H9 (cell line): ENCODE data around the gene CALY. TPM values are rescaled to one million over a fixed set of nuclear protein-coding genes. Genes with fewer than 3 reads are reported as not detected.

Experiments
- DNase-seq: peaks from one replicate; pipeline ENCODE4 v3.0.0-alpha.2; 2017
- H2AFZ ChIP-seq: one replicate; pipeline ENCODE4 v1.6.1; 2013; ENCODE audit warnings: mild to moderate bottlenecking, low read length, control low read depth, moderate library complexity
- H2AK5ac ChIP-seq: 2 replicates; pipeline ENCODE4 v1.6.1; 2013; ENCODE audit warnings: low read length, control low read depth, mixed read lengths; ENCODE audit not compliant: insufficient read length
- H2BK120ac ChIP-seq: one replicate; pipeline ENCODE4 v1.6.1; 2013; ENCODE audit warnings: low read depth, mild to moderate bottlenecking, low read length, control low read depth, inconsistent platforms; ENCODE audit not compliant: poor library complexity, severe bottlenecking
- H2BK12ac ChIP-seq: 2 replicates; pipeline ENCODE4 v1.6.1; 2013; ENCODE audit warnings: low read length, control low read depth, mixed read lengths, low read depth; ENCODE audit not compliant: insufficient read length
- H2BK15ac ChIP-seq: 2 replicates; pipeline ENCODE4 v1.6.1; 2013; ENCODE audit warnings: low read depth, low read length, control low read depth
- H2BK20ac ChIP-seq: one replicate; pipeline ENCODE4 v1.6.1; 2013; ENCODE audit warnings: low read depth, mild to moderate bottlenecking, low read length, control low read depth, inconsistent platforms; ENCODE audit not compliant: poor library complexity, severe bottlenecking
- H2BK5ac ChIP-seq: 2 replicates; pipeline ENCODE4 v1.6.1; 2013; ENCODE audit warnings: low read length, control low read depth, mixed read lengths; ENCODE audit not compliant: insufficient read length
- H3K14ac ChIP-seq: 2 replicates; pipeline ENCODE4 v1.6.1; 2013; ENCODE audit warnings: low read length, control low read depth; ENCODE audit not compliant: insufficient read depth
- H3K18ac ChIP-seq: 2 replicates; pipeline ENCODE4 v1.6.1; 2013; ENCODE audit warnings: low read depth, mild to moderate bottlenecking, mixed read lengths, low read length, control low read depth; ENCODE audit not compliant: insufficient read length
- H3K23ac ChIP-seq: 2 replicates; pipeline ENCODE4 v1.6.1; 2013; ENCODE audit warnings: low read length, control low read depth, mixed read lengths, low read depth; ENCODE audit not compliant: insufficient read length
- H3K23me2 ChIP-seq: 2 replicates; pipeline ENCODE4 v1.6.1; 2013; ENCODE audit warnings: low read depth, mild to moderate bottlenecking, mixed read lengths, low read length, control low read depth; ENCODE audit not compliant: insufficient read length, poor library complexity, severe bottlenecking
- H3K27ac ChIP-seq: 2 replicates; pipeline ENCODE4 v1.5.1; 2013; ENCODE audit warnings: low read length, control low read depth, mixed read lengths, low read depth; ENCODE audit not compliant: insufficient read length
- H3K27me3 ChIP-seq: 2 replicates; pipeline ENCODE4 v1.6.1; 2013; ENCODE audit warnings: low read length, control low read depth, inconsistent platforms; ENCODE audit not compliant: insufficient read depth
- H3K4ac ChIP-seq: 2 replicates; pipeline ENCODE4 v1.6.1; 2013; ENCODE audit warnings: low read depth, mild to moderate bottlenecking, control low read depth, inconsistent platforms, low read length, moderate library complexity
- H3K4me1 ChIP-seq: 2 replicates; pipeline ENCODE4 v1.6.1; 2013; ENCODE audit warnings: low read length, control low read depth, inconsistent platforms; ENCODE audit not compliant: insufficient read depth
- H3K4me2 ChIP-seq: 2 replicates; pipeline ENCODE4 v1.6.1; 2013; ENCODE audit warnings: low read length, control low read depth, mixed read lengths; ENCODE audit not compliant: insufficient read length, insufficient read depth
- H3K56ac ChIP-seq: 2 replicates; pipeline ENCODE4 v1.6.1; 2013; ENCODE audit warnings: low read depth, mild to moderate bottlenecking, mixed read lengths, low read length, control low read depth; ENCODE audit not compliant: insufficient read length
- H3K79me1 ChIP-seq: 2 replicates; pipeline ENCODE4 v1.6.1; 2013; ENCODE audit warnings: low read depth, mild to moderate bottlenecking, moderate library complexity, low read length, control low read depth, inconsistent platforms; ENCODE audit not compliant: insufficient read depth, poor library complexity, severe bottlenecking
- H3K79me2 ChIP-seq: 2 replicates; pipeline ENCODE4 v1.6.1; 2013; ENCODE audit warnings: low read length, control low read depth, inconsistent platforms; ENCODE audit not compliant: insufficient read depth
- H3K9ac ChIP-seq: 2 replicates; pipeline ENCODE4 v1.6.1; 2013; ENCODE audit warnings: low read length, control low read depth, mixed read lengths; ENCODE audit not compliant: insufficient read length; ENCODE audit errors: extremely low read depth
- H3K9me3 ChIP-seq: one replicate; pipeline ENCODE4 v1.6.1; 2013; ENCODE audit warnings: low read depth, low read length, inconsistent platforms; ENCODE audit not compliant: control insufficient read depth
- H3T11ph ChIP-seq: one replicate; pipeline ENCODE4 v1.6.1; 2013; ENCODE audit warnings: mild to moderate bottlenecking, low read length, control low read depth, inconsistent platforms
- H4K20me1 ChIP-seq: one replicate; pipeline ENCODE4 v1.6.1; 2013; ENCODE audit not compliant: control insufficient read depth, insufficient read length, insufficient read depth
- H4K5ac ChIP-seq: 2 replicates; pipeline ENCODE4 v1.6.1; 2013; ENCODE audit warnings: low read depth, mild to moderate bottlenecking, mixed read lengths, low read length, control low read depth; ENCODE audit not compliant: insufficient read length
- H4K8ac ChIP-seq: replicated peaks from 2 replicates; pipeline ENCODE4 v1.6.1; 2013; ENCODE audit warnings: low read length, control low read depth, mixed read lengths, low read depth; ENCODE audit not compliant: insufficient read length
- H4K91ac ChIP-seq: 2 replicates; pipeline ENCODE4 v1.6.1; 2013; ENCODE audit warnings: low read depth, mild to moderate bottlenecking, moderate library complexity, mixed read lengths, low read length, control low read depth; ENCODE audit not compliant: insufficient read length
- H3K27ac Mint-ChIP-seq, 3 experiments: 2 replicates in 2 of 3; 3 replicates in 1 of 3; pipeline ENCODE4 v1.8.0; 2020 to 2021; ENCODE audit warnings: mixed read lengths in 3 of 3, mild to moderate bottlenecking in 1 of 3, moderate library complexity in 1 of 3
- H3K27me3 Mint-ChIP-seq: 2 replicates; pipeline ENCODE4 v1.8.0; 2021; ENCODE audit warnings: low read depth, mild to moderate bottlenecking, moderate library complexity, mixed read lengths
- H3K36me3 Mint-ChIP-seq, 3 experiments: 2 replicates in 2 of 3; 3 replicates in 1 of 3; pipeline ENCODE4 v1.8.0; 2020 to 2021; ENCODE audit warnings: low read depth in 3 of 3, mixed read lengths in 3 of 3; ENCODE audit not compliant: insufficient read depth in 1 of 3
- H3K4me1 Mint-ChIP-seq, 2 experiments: 2 replicates each; pipeline ENCODE4 v1.8.0; 2020; ENCODE audit warnings: mixed read lengths in 2 of 2
- H3K4me3 Mint-ChIP-seq, 2 experiments: 2 replicates in 1 of 2; 3 replicates in 1 of 2; pipeline ENCODE4 v1.8.0; 2020 to 2021; ENCODE audit warnings: mild to moderate bottlenecking in 2 of 2, mixed read lengths in 2 of 2, moderate library complexity in 1 of 2
- H3K9me3 Mint-ChIP-seq, 2 experiments: 2 replicates in 1 of 2; 3 replicates in 1 of 2; pipeline ENCODE4 v1.8.0; 2020; ENCODE audit warnings: mild to moderate bottlenecking in 2 of 2, mixed read lengths in 2 of 2, moderate library complexity in 1 of 2
- WGBS: extraction: QIAGEN DNeasy Blood & Tissue Kit; methylation state at CpG from one replicate; pipeline ENCODE4 v1.1.7; 2013; ENCODE audit warnings: missing lambda C conversion rate, low lambda C conversion rate, mixed read lengths; ENCODE audit not compliant: insufficient read length; ENCODE audit errors: extremely low coverage; 5-methylcytosine and 5-hydroxymethylcytosine counted together
- total RNA-seq: library from RNA; stranded (reverse); gene quantifications from 2 replicates; pipeline ENCODE4 v1.2.1, GENCODE V29; 2021
- TF ChIP-seq, protein P1 (sequence below): fragments of 200-600 bp; sonication (generic); conservative IDR thresholded peaks from 3 replicates; pipeline ENCODE4 v1.8.0; 2021; ENCODE audit warnings: antibody characterized with exemption, mild to moderate bottlenecking

The CALY gene
- total RNA-seq, 1 experiment from 2014 or later: 2.9 TPM

DNA sequence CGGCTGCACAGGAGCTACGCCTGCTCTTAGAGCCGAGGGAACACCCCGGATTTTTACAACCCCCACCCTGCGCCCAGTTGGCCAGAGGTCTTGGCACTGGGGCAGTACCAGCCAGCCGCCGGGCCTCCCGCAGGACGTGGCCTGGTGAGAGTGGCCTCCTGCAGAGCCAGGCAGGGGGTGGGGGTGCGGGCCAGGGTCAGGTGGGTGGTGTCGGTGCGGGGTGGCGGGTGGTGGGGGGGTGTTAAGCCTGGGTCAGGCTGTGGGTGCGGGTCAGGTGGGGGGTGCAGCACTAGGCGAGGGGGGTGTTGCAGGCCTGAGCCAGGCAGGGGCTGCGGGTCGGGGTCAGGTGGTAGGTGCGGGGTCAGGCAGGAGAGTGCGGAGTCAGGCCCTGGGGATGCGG, 35.8 kb upstream of the CALY start:
- no peak overlapping the region for H3K4ac ChIP-seq
- no peak overlapping the region for H3K18ac ChIP-seq
- no peak overlapping the region for H2BK15ac ChIP-seq
- H3K56ac ChIP-seq: no peak overlapping the region
- H3K14ac ChIP-seq: no peak overlapping the region
- no peaks in the 10 kb centered on the region for H3K79me1 ChIP-seq
- no peak for DNase-seq
- H2AK5ac ChIP-seq: no peak overlapping the region
- peaks cover 2 to 7% of the 10 kb centered on the region in 2 experiments; a peak in 3 of 4 replicates for H3K4me1 Mint-ChIP-seq
- no peak overlapping the region for H2AFZ ChIP-seq
- peaks cover 0 to 2% of the 10 kb centered on the region in 2 experiments; a peak in 2 of 5 replicates for H3K9me3 Mint-ChIP-seq
- H3K27ac Mint-ChIP-seq: no peak overlapping the region
- H4K5ac ChIP-seq: no peak overlapping the region
- peaks cover 15 to 36% (median 35%) of the 10 kb centered on the region in 3 experiments; a peak in 6 of 7 replicates for H3K36me3 Mint-ChIP-seq
- no peaks in the 10 kb centered on the region for H3K9me3 ChIP-seq
- H3K23me2 ChIP-seq: no peaks in the 10 kb centered on the region
- H3K27ac ChIP-seq: no peak overlapping the region
- H3K4me2 ChIP-seq: no peak overlapping the region
- no peaks in the 10 kb centered on the region for H3K79me2 ChIP-seq
- H3K4me3 Mint-ChIP-seq: peak overlapping the region; percentile 64 to 77
- H3K27me3 ChIP-seq: peaks cover 11% of the 10 kb centered on the region
- TF ChIP-seq, protein P1, sequence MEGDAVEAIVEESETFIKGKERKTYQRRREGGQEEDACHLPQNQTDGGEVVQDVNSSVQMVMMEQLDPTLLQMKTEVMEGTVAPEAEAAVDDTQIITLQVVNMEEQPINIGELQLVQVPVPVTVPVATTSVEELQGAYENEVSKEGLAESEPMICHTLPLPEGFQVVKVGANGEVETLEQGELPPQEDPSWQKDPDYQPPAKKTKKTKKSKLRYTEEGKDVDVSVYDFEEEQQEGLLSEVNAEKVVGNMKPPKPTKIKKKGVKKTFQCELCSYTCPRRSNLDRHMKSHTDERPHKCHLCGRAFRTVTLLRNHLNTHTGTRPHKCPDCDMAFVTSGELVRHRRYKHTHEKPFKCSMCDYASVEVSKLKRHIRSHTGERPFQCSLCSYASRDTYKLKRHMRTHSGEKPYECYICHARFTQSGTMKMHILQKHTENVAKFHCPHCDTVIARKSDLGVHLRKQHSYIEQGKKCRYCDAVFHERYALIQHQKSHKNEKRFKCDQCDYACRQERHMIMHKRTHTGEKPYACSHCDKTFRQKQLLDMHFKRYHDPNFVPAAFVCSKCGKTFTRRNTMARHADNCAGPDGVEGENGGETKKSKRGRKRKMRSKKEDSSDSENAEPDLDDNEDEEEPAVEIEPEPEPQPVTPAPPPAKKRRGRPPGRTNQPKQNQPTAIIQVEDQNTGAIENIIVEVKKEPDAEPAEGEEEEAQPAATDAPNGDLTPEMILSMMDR: no peak
- no peak overlapping the region for H4K91ac ChIP-seq
- H2BK120ac ChIP-seq: no peak overlapping the region
- peaks cover 38% of the 10 kb centered on the region for H3K27me3 Mint-ChIP-seq
- no peak overlapping the region for H3T11ph ChIP-seq
- no peak overlapping the region for H3K9ac ChIP-seq
- H3K4me1 ChIP-seq: no peaks in the 10 kb centered on the region
- no peak overlapping the region for H4K8ac ChIP-seq
- no peak overlapping the region for H3K23ac ChIP-seq
- WGBS: no CpG with 5 or more reads among the region's 20 CpGs
- no peak overlapping the region for H2BK12ac ChIP-seq
- H2BK5ac ChIP-seq: no peak overlapping the region
- H2BK20ac ChIP-seq: no peak overlapping the region
- no peaks in the 10 kb centered on the region for H4K20me1 ChIP-seq
